WI38 (cell line): ENCODE data around the gene RTBDN.
"Not testable (repeated sequence)": the region's sequence is repeated elsewhere in the genome, so short reads cannot be mapped to it uniquely, and the experiment has no call there.

ENCODE experiments used
- H3K4me3 ChIP-seq: 2 replicates; pipeline ENCODE4 v1.5.1; 2011; ENCODE audit warnings: low read depth, mild to moderate bottlenecking, control low read depth, low read length
- TF ChIP-seq, protein P1 (sequence below): IDR thresholded peaks from 2 replicates; pipeline ENCODE4 v1.5.1; 2012; ENCODE audit warnings: low read depth, mild to moderate bottlenecking, control low read depth, low read length

The RTBDN gene

DNA sequence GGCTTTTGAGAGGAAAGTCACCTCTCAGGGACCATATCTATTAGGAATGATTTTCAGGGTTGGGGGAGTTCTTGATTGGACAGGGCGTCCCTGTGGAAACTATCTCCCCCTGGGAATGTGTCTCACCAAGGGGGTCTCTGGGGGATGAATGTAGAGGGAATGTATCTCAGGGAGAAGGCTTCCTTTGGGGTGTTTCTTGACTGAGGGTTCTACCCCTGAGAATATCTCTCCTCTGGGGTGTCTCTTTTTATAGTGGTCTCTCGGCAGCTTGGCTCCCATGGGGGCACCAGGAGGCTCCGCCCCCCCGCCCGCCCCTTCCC lies 1.0 kb downstream of the RTBDN start:
- TF ChIP-seq, protein P1, sequence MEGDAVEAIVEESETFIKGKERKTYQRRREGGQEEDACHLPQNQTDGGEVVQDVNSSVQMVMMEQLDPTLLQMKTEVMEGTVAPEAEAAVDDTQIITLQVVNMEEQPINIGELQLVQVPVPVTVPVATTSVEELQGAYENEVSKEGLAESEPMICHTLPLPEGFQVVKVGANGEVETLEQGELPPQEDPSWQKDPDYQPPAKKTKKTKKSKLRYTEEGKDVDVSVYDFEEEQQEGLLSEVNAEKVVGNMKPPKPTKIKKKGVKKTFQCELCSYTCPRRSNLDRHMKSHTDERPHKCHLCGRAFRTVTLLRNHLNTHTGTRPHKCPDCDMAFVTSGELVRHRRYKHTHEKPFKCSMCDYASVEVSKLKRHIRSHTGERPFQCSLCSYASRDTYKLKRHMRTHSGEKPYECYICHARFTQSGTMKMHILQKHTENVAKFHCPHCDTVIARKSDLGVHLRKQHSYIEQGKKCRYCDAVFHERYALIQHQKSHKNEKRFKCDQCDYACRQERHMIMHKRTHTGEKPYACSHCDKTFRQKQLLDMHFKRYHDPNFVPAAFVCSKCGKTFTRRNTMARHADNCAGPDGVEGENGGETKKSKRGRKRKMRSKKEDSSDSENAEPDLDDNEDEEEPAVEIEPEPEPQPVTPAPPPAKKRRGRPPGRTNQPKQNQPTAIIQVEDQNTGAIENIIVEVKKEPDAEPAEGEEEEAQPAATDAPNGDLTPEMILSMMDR, result no peak
- no peak overlapping the region for H3K4me3 ChIP-seq

DNA sequence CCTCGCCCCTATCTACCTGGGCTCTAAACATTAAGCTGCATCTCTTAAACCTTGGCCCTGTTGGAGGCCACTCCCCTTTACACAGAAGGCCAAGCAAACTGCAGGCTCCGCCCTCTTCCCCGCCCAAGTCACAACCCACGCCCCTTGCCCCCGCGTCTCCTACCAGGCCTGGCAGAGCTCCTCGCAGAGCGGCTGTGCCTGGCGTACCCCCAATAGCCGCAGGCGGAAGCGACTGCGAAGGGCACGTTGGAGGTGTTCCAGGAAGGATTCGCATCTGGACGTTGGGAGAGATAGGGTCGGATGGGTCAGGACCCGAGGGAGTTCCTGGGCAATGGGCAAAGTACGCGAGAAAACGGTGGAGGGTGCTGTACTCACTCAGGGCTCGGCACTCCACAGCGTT lies 5.9 kb downstream of the RTBDN start:
- H3K4me3 ChIP-seq, result no peak overlapping the region

DNA sequence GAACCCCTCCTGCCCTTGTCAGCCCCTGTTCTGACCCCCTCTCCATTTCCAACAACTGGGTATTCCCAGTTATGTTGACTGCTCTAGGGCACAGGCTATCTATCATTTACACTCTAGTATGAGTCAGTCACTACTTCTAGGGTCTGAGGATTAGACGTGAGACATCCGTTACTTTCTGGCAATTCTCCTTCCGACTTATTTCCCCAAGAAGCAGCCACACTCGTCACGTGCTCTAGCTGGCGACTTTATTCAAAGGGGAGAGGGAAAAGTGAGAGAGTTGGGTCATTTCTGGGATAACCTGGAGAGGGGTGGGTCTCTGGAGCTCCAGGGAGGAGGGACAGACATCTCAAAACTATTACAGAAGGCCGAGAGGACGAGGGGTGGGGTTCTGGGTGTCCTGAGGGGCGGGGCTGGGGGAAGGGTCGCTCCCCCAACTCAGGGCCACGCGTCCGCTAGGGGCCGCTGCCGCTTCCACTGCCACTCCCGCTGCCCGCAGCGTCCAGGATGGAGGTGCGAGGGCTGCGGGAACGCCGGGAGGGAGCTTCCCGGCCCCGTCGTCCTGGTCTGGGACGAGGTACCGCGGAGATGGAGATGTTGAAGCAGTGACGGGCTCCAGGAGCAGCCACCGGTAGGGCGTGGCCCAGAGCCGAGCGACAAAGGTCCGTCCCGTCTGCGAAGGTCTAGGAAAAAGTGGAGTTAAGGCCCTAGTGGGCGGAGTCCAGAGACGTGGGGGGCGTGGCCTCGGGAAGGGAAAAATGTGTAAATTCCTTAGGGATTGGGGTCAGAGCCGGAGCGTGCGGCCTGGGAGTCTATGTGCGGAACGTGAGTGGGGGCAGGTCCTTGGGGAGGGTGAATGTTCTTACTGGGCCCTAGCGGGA lies 8.9 kb downstream of the RTBDN start:
- TF ChIP-seq, protein P1, result no peak
- no peak overlapping the region for H3K4me3 ChIP-seq

More for the DNA sequence above, 5.9 kb downstream of the RTBDN start:
- TF ChIP-seq, protein P1, result no peak

DNA sequence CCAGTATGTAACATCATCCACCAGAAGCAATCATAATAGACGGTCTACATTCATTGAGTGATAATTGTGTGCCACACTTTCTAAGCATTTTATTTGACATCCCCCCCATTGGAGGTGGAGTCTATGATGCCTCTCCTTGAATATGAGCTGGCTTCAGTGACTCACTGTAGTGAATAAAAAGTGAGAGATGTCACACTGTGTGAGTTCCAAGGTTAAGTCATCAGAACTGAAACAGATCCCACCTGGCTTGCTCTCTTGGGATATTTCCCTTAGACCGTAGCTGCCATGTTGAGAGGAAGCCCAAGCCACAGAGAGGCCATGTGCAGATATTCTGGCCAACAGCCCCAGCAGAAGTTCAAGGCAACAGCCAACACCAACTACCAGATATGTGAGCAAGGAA lies 12.6 kb downstream of the RTBDN start:
- H3K4me3 ChIP-seq, result no peak overlapping the region
- TF ChIP-seq, protein P1, result no peak

DNA sequence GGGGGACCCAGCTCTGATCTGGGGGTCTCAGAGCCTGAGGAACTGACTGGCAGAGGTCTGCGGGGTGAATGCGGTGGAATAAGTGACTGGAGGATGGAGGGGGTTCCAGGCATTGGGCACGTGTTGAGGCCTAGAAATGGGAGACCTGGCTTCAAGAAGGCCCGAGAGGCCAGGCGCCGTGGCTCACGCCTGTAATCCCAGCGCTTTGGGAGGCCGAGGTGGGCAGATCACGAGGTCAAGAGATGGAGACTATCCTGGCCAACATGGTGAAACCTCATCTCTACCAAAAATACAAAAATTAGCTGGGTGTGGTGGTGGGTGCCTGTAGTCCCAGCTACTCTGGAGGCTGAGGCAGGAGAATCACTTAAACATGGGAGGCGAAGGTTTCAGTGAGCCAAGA lies 16.6 kb downstream of the RTBDN start:
- H3K4me3 ChIP-seq, result not testable (repeated sequence)

DNA sequence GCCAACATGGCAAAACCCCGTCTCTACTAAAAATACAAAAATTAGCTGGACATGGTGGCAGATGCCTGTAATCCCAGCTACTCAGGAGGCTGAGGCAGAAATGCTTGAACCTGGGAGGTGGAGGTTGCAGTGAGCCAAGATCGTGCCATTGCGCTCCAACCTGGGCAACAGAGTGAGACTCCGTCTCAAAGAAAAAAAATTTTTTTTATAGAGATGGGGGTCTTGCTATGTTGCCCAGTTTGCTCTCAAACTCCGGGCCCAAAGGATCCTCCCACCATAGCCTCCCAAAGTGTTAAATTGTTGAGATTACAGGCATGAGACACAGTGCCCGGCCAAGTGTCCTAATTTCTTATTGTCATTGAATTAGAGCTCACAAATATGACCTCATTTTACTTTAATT lies 17.2 kb downstream of the RTBDN start:
- not testable (repeated sequence) for H3K4me3 ChIP-seq

DNA sequence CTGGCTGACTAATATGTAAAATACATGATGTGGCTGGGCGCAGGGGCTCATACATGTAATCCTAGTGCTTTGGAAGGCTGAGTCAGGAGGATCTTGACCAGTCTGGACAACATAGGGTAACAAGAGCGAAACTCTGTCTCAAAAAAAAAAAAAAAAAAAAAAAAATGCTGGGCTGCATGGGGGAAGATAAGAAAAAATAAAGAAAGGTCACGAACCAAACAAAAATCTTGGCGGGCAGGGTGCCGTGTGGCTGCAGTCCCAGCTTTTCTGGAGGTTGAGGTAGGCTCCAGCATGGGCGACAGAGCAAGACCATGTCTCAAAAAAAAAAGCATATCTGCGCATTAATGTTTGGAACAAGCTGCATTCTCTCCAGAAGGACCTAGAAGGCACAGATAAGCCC lies 19.3 kb downstream of the RTBDN start:
- H3K4me3 ChIP-seq, result no peak overlapping the region
- TF ChIP-seq, protein P1, result no peak

DNA sequence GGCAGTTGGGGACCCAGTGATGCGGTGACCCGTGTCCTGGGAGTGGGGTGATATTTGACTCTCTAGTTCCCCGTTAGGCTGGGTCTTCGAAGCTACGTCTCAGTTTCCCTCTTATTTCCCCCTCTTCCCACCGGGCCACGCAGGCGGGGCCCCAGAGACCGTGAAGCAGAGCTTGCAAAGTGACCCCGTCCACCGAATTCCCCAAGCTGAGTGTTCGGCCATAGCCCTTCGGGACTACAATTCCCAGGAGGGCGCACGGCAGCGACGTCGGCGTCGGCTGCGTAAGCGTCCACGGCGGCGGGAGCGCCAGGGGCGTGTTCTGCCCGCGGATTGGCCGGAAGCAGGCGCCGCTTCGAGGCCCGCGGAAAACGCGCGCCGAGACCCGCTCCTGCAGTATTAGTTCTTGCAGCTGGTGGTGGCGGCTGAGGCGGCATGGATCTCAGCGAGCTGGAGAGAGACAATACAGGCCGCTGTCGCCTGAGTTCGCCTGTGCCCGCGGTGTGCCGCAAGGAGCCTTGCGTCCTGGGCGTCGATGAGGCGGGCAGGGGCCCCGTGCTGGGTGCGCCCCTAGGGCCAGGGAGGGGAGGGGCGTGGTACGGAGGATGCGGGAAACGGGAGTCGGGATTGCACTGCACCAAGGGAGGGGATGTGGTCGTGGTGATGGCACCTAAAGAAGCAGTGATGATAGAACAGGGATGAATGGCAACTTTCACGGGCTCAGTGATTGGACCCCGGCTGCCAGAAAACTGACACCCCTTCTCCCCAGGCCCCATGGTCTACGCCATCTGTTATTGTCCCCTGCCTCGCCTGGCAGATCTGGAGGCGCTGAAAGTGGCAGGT lies 27.9 kb downstream of the RTBDN start, which contains the start of gene RNASEH2A:
Gene RNASEH2A, plus strand, starts transcription at position 343 of the 840 bp plus-strand sequence. Its CDS starts 90 bp downstream, at position 433.
- TF ChIP-seq, protein P1, result no peak

More for the DNA sequence above, 27.9 kb downstream of the RTBDN start, which contains the start of gene RNASEH2A:
- H3K4me3 ChIP-seq, result peak within 1 kb of the TSS; percentile 78
